SU-DHL-6 (cell line): ENCODE data around the gene TPRKB.

ENCODE experiments used
- EZH2phosphoT487 ChIP-seq: fragments of 200-600 bp; sonication (generic), shearing (Covaris generic); conservative IDR thresholded peaks from 2 replicates; pipeline ENCODE4 v1.6.1; 2018; ENCODE audit warnings: mild to moderate bottlenecking, antibody characterized with exemption, low read length, moderate library complexity, mixed read lengths
- TF ChIP-seq, protein P1 (sequence below): fragments of 200-600 bp; sonication (generic); IDR thresholded peaks from one replicate; pipeline ENCODE4 v1.5.1; 2017; ENCODE audit warnings: antibody characterized with exemption, mild to moderate bottlenecking, low read length, moderate library complexity; ENCODE audit not compliant: insufficient read depth, poor library complexity, severe bottlenecking

DNA sequence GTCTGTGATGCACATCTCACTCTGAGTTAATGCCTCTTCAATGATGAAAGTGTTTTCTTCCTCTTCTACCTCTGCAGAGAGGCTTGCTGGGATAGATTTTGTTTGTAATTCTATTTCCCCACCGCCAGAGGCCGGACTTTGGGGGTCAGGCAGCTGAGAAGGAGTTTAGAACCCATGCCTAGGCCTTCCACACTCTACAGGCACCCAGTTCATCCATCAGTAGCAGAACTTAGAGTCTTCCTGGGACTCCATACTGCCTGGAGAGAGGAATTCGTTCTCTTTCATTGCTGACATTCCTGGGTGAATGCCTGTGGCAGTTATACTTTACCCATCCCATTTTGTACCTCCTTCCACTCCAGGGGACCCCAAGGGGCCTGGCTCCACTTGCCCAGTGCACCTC, 9.1 kb downstream of the TPRKB start:
- TF ChIP-seq EZH2phosphoT487, result no peak
- TF ChIP-seq, protein P1, sequence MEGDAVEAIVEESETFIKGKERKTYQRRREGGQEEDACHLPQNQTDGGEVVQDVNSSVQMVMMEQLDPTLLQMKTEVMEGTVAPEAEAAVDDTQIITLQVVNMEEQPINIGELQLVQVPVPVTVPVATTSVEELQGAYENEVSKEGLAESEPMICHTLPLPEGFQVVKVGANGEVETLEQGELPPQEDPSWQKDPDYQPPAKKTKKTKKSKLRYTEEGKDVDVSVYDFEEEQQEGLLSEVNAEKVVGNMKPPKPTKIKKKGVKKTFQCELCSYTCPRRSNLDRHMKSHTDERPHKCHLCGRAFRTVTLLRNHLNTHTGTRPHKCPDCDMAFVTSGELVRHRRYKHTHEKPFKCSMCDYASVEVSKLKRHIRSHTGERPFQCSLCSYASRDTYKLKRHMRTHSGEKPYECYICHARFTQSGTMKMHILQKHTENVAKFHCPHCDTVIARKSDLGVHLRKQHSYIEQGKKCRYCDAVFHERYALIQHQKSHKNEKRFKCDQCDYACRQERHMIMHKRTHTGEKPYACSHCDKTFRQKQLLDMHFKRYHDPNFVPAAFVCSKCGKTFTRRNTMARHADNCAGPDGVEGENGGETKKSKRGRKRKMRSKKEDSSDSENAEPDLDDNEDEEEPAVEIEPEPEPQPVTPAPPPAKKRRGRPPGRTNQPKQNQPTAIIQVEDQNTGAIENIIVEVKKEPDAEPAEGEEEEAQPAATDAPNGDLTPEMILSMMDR, result no peak
